GM19351 (cell line): ENCODE results near the gene KCTD3.

ENCODE experiments used
- ATAC-seq: cut with Tn5 transposase; IDR thresholded peaks from one replicate; pipeline ENCODE4 v1.9.1; 2021; ENCODE audit warnings: mild to moderate bottlenecking, moderate library complexity; ENCODE audit not compliant: unreplicated experiment

The KCTD3 gene

DNA sequence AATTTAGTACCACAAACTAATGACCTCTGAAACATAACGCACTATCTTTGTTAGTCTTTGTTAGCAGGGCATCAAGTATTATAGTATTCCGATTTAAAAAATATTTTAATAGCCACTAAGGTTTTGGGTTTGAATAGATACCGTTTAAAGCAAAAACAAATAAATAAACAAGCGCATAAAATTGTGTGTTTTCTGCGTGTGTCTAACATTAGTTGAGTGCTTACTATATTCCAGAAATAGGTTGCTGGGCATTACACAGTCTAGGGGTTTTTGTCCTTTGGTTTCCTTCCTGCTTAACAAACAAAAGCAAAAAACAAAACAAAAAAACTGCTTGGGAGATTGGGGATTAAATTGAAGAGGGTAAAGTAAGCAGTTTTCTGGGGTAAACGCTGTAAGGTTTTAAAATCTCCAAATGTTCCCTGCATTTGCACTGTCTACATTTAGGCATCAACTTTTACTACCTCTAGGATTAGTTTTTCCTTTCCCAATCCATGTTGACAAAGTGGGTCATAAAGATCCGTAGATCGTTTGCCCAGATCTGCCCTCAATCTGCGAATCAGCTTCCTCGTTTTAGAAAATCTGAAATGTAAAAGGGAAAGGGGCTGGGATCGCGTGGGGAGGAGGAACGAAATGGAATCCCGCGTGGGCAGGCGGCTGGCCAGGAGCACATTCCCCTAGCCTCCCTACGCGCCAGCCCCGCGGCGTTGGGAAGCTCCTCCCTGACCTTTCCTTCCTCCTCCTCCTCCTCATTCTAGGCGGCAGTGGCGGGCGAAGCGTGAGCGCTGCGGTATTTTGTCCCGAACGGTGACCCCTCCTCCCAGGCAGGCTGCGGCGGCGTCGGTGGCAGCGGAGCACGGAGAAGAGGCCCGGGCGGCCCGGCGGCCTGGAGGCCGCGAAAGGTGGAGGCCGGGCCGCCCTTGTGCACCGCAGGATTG is at the start of gene KCTD3:
KCTD3 (plus strand) TSS at position 749 of the 935 bp plus-strand sequence. CDS start 382 bp downstream, outside the sequence.
- ATAC-seq = peak; percentile 54

DNA sequence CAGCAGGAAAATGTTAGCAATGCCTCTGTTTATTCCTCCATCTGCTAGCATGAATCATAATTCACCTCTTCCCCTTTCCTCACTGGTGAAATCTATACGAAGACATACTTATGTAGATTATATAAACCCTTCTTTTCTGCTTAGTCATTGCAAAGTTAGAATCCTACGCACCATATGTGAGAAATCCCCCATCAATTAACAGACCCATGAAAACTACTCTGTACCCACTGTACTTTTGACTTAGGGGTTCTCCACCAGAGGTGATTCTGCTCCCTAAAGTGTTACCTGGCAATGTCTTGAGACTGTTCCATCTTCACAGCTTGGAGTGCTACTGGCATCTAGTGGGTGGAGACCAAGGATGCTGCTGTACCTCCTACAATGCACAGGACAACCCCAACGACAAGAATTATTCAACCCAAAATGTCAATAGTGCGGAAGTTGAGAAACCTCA is 49.6 kb upstream of the KCTD3 start:
- no peak for ATAC-seq

DNA sequence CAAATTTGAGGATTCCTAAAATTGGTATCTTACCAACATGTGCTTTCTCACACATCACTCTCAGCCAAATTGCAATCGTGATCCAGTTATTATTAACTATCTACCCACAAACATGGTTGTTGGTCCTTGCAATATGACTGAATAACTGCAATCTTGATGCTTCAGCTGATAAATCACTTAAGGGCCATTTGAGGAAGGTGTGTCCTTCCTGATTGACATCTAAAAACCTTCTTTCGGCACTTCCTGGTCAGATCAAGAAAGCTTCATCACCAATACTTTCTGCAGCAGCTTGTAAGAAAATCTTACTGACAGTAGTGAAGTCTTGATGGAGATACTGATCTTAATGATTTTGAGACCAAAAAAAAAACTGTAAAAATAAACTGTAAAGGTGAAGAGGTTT is 48.5 kb upstream of the KCTD3 start:
- ATAC-seq = no peak

DNA sequence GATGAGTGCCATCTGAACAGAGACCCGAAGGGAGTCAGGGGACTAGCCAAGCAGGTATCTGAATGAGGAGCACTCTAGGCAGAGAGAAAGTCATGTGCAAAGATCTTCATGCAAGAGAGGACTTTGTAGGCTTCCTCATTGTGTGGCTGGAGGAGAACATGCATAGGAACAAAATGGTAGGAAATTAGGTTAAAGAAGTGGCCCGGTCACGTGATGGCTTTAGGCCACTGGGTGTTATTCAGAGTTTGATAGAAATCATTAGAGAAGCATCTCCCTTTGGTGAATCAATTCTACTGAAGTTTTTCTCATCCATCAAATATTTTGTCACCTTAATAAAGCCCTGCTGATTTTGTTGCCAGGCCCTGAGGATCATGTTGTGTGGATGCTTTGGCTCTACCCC is 45.8 kb upstream of the KCTD3 start:
- ATAC-seq = no peak

DNA sequence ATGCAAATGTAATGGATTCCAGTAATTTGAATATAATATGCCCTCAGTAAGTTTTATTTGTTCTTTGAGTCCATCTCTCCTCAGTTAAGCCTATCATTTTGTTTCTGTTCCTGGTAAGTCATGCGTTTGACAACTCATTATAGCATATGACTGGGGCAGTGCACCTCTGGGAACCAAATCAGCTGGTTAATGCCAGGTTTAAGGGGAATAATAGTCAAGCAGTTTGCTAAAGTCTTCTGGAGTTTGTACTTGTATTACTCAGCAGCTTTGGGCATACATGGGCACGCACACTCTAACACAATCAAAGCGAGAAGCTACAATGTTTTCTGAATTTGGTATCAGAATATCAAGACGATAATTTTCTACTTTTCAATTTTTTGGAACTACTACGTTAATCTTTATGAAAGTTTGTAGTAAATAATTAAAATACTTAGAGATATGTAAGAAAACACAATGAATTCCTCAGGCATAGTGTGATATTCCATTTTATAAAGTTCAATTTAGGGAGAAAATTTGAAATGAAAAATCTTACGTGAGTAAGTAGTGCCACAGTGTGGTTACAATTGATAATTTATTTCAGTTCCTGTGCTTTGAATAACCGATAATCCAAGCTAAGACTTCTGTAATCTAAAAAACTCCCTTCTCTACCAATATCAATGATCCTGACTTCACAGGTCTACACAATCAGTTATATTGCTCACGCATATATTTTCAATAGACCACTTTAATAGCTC is 43.8 kb upstream of the KCTD3 start:
- ATAC-seq = no peak

DNA sequence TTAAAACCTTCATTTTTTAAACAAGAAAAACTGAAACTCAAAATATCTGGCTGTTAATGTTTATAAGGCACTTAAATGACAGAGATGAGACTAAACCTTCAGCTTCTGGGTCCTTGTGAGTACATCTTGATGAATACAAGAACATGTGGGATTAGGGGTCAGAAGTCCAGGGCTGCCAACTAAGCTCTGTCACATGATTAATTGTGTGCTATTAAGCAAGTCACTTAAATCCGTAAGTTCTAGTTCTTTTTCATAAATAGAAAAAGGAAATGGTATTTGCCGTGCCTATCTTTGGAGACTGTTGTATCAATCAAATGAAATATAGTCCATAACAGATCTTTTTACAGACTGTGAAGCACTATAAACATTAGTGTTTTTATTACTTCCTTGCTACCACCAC is 43.2 kb upstream of the KCTD3 start:
- no peak for ATAC-seq

DNA sequence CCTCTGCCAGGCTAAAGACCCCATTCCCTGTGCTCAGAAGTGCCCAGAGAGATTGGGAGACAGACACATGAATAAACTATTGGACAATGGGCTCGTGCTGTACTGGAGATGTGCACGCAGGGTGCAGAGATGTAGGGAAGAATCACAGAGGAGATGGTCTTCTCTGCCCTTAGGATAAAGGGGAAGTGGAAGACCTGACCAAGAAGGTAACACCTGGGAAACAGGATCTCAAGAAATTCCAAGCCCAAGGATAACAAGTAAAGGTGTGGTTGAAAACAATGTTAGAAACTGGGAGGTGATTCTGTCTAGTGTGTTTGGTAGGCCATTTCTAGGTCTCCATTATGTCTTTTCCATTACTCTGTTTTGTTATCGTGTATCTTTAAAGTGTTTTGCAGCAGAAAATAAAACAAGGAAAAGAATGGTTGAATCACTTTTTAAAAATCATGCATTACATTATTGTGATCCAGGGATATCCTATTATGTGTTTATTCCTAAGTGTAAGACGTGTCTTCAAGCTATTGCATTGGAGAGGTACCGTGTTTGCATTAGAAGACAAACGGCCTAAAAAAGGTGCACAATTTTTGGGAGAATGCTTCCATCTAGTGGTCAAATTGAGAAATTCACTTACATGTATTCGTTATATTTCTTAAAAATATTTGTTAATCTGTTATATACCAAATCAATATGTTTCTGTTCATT is 40.8 kb upstream of the KCTD3 start:
- ATAC-seq = peak; percentile 74

DNA sequence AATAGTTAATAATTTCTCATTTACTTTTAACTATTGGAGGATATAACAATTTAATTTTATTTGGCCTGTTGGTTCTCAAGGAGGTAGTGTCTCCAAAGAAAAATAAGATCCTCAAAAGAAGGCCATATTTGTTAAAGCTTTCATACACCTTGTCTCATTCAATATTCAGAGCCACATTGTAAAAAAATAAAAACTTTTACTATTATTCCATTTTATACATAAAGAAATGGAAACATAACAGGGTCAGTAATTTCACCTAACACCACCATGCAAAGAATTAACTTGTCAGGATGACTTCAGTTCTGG is 40.3 kb upstream of the KCTD3 start:
- ATAC-seq = no peak

DNA sequence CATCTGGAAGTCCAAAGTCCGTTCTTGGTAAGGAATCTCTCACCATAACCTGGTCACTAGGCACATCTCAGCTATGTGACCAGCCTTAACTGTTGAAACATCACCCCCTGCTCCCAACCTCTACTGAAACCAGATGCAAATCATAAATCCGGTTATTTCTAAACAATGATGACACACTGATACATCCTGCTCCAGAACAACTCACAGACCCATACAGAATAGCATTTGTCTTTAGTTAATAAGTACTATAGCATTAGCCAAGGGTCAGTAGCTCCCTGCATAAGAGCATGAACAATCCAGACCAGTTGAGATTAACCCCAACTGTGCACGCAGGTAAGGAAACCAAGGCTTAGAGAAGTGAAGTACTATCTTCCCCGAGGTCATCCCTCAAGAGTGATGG is 38.0 kb upstream of the KCTD3 start:
- ATAC-seq = no peak

DNA sequence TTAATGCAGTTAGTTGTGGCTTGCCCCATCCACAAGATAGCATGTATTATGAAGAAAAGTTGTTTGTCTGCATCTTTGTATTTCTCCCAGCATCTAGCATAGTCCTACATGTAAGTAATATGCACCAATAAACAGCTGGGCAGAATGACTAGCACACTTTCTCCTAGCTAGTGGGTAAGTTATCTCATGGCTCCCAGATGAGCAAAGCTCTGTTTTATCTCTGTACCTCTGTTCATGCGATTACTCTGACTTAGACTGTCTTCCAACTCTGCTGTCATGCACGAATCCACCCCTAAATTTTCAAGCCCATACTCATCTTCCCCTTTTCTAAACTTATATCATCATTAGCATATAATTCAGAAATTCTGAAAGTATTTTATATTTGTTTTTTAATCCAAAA is 37.5 kb upstream of the KCTD3 start:
- ATAC-seq = no peak

DNA sequence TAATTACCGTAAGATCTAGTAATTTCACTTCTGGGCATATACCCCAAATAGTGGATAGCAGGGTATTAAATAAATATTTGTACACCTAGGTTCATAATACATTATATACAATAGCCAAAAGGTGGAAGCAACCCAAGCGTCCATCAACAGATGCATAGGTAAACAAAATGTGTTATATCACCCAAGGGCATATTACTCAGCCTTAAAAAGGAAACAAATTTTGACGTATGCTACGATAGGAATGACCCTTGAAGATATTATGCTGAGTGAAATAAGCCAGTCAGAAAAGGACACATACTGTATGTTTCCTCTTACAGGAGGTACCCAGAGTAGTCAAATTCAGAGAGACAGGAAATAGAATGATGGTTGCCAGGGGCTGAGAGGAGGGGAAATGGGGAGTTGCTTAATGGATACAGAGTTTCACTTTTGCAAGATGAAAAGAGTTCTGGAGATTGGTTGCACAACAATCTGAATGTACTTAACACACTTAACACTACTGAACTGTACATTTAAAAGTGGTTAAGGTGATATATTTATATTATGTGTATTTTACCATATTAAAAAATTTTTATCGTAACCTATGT is 36.6 kb upstream of the KCTD3 start:
- ATAC-seq = no peak

DNA sequence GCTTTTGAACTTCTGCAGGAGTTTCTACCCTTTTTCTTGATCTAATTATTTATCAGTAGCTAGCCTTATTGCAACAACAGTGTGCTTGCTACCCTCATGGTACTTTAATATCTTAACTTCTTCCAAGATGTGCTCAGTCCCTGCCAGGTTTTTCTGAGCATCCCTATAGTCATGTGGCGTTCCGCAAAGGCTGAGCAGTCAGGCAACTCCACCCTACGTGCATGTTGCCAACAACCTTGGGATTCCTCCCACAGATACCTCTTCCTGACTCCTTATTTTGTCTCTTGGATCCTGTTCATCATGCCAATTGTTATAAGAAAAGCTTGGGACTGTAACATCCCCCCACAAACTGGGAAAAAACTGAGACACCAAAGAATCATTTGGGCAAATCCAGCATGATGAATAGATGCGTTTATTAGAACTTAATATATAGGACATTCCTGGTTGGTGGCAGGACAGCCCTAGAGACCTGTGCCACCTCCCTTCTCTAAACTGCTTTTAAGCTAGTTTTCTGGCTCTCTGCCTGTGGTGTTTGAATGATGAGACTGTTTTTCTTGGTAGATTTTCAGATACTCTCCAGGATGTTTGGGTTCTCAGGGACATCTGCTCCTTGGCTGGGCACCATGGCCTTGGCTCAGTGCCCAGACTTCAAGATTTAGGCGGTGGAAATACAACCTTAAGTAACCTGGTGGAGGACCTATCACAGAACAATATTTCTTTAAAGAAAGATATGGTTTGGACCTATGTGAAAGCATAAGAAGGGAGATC is 27.1 kb upstream of the KCTD3 start:
- ATAC-seq = no peak

DNA sequence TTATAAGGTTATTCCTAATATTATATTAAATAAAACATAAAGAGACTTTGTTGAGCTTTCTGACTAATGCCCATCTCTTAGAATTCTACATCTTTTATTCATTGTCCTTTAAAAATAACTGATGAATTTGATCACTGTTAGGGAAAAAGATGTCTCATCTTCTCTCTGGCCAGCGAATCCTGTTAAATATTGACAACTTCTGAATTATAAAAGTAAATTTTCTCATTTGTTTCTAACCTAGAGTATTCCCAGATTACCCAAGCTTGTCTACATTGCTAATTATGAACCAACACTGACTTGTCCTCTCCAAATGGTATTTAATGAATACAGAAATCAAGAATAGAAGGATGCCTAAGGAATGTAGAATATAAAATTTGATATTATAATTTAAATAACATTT is 24.8 kb upstream of the KCTD3 start:
- ATAC-seq = no peak

DNA sequence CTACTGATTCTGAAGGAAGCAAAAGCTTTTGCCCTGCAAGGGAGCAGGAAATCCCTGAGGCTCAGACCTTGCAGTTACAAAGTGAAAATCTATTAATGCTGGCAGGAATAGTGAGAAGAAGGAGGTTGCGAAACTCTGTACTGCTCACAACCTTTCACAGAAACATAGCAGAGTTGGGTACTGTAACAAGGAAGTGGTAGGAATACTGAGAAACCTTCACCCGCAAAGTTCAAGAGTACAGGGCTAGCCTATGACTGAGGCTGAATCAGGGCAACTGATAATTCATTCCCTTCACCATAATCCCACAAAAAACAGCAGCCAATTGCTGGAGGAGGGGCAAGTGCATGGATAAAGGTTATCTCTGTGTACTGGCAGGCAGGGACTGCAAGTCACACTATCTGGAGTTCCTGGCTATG is 23.9 kb upstream of the KCTD3 start:
- peak; percentile 98 for ATAC-seq

DNA sequence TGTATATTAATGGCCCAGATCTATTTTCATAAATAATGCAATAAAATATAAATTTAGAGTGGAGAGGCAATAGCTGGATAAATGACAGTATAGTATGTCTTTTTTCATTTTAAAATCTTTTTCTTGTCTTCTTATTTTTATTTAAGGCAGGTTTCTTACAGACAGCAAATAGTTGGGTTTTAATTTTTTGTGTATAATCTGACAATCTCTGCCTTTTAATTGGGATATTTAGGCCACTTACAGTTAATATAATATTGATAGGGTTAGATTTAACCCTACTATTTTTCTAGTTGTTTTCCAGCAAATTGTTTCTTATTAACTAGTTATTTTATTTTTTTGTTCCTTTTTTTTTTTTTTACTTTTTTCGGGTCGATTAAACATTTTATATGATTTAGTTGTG is 23.3 kb upstream of the KCTD3 start:
- ATAC-seq = no peak

DNA sequence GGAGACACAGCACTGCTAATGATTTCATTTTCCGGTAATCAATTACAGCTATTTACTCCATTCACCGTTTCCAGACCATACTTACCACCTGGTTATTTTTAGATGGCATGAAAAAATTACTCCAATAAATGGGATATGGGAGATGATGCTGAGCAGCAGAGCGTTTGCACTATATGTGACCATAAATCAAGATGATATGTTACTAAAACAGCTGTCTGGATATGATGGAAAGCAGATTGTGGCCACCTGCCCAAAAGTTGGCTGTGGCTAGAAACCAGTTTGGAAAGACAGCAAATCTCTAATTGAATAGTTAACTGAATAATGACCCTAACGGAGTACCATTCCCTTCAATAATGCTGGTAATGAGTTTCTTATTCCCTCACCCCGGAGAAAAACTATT is 22.5 kb upstream of the KCTD3 start:
- ATAC-seq = no peak

DNA sequence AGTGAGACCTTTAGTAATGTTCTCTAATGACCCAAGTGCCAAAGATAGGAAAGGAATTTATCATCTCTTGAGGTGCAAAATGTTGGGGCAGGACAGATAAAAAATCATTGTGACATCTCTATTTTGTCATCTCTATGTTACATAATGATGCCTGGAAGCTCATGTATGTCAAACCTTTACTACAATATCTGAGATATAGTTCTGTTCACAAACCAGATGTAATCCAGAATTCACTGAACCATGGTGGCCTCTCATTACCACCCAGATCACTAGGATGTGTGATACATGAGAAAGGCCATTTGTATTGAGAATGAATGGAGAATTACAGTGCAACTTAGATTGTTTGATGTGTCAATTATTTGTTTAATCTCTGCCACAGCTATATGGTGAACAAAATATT is 22.0 kb upstream of the KCTD3 start:
- ATAC-seq = no peak

DNA sequence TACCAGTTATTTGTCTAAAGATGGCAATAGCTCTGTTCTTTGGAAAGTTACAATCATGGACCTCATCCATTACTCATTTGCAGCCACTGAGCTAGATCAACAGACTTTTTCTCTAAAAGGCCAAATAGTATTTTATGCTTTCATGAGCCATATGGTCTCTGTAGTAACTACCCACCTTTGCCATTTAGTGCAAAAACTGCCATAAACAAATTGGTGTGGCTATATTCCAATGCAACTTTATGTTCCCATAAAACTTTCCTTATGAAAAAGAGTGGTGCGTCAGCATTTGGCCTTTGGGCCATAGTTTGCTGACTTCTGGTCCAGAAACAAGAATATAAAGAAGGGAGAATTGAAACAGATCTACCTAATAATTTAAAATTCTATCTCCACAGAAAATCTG is 20.1 kb upstream of the KCTD3 start:
- no peak for ATAC-seq

DNA sequence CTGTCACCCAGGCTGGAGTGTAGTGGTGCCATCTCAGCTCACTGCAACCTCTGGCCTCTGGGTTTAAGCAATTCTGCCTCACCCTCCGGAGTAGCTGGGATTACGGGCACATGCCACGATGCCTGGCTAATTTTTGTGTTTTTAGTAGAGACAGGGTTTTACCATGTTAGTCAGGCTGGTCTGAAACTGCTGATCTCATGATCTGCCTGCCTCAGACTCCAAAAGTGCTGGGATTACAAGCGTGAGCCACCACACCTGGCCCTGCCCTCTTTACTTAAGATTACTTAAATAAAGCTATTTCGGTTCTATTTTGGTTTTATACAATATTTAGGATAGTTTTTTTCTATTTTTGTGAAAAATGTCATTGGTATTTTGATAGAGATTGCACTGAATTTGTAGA is 15.3 kb upstream of the KCTD3 start:
- ATAC-seq = no peak

DNA sequence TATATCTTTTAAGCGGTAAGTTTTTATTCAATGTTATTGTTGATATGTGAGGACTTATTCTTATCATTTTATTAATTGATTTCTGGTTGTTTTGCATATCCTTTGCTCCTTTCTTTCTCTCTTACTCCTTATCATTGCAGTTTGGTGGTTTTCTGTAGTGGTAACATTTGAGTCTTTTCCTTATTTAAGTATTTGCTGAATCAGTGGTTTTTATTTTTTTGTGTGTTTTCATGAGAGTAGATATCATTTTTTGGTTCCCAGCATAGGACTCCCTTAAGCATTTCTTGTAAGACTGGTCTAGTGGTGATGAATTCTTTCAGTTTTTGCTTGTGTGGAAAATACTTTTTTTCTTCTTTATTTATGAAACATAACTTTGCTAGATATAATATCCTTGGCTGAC is 12.2 kb upstream of the KCTD3 start:
- ATAC-seq = no peak

DNA sequence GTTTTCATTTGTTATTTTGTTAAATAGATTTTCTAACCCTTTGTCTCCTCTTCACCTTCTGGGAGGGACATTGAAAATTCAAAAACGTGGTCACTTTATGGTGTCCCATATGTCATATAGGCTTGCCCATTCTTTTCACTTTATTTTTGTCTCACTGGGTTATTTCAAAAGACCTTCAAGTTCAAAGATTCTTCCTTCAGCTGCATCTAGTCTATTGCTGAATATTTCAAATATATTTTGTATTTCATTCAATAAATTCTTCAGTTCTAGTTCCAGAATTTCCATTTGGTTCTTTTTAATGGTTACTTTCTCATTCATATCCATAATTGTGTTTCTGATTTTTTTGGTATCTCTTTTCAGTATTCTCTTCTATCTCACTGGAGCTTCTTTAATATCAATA is 11.6 kb upstream of the KCTD3 start:
- ATAC-seq = no peak
